Muscle of leg (tissue), 11 donors: ENCODE measurements around the gene EXT2. TPM values are rescaled to one million over a fixed set of nuclear protein-coding genes. Genes with fewer than 3 reads are reported as not detected.

Experiments
- DNase-seq: peaks from one replicate; pipeline ENCODE4 v3.0.0; 2013
- H3K27ac ChIP-seq: one replicate; pipeline ENCODE4 v1.5.1; 2013; ENCODE audit warnings: mild to moderate bottlenecking, low read length, control low read depth
- H3K27me3 ChIP-seq: one replicate; pipeline ENCODE4 v1.6.1; 2013; ENCODE audit warnings: low read length; ENCODE audit not compliant: control insufficient read depth, insufficient read depth
- H3K36me3 ChIP-seq: one replicate; pipeline ENCODE4 v1.6.1; 2013; ENCODE audit warnings: low read length; ENCODE audit not compliant: control insufficient read depth, insufficient read depth
- H3K4me1 ChIP-seq: one replicate; pipeline ENCODE4 v1.6.1; 2013; ENCODE audit warnings: low read length; ENCODE audit not compliant: control insufficient read depth, insufficient read depth
- H3K4me3 ChIP-seq: one replicate; pipeline ENCODE4 v1.5.1; 2013; ENCODE audit warnings: low read length, control low read depth
- H3K9me3 ChIP-seq: replicated peaks from 2 replicates; pipeline ENCODE4 v1.6.1; 2013; ENCODE audit warnings: low read depth, low read length; ENCODE audit not compliant: control insufficient read depth
- WGBS: methylation state at CpG from one replicate; pipeline ENCODE4 v1.1.5; 2013; ENCODE audit warnings: missing lambda C conversion rate; ENCODE audit not compliant: insufficient coverage; 5-methylcytosine and 5-hydroxymethylcytosine counted together
- polyA plus RNA-seq, 8 donors: library from polyadenylated mRNA; unstranded; fragments of 120-200 nt; gene quantifications; one replicate each; pipeline versions ENCODE4 v1.2.1 to v1.2.3, GENCODE V29; 2013; ENCODE audit warnings: inconsistent platforms in 1 of 8, low replicate concordance in 1 of 8; ENCODE audit not compliant: insufficient read length in 8 of 8, insufficient read depth in 1 of 8
- total RNA-seq: library from RNA; stranded (reverse); fragments of 120-200 nt; gene quantifications from one replicate; pipeline ENCODE4 v1.2.4, GENCODE V29; 2013

The EXT2 gene
- total and polyA plus RNA-seq, 9 donors = 44.3 to 66.8 (median 56.2) TPM

DNA sequence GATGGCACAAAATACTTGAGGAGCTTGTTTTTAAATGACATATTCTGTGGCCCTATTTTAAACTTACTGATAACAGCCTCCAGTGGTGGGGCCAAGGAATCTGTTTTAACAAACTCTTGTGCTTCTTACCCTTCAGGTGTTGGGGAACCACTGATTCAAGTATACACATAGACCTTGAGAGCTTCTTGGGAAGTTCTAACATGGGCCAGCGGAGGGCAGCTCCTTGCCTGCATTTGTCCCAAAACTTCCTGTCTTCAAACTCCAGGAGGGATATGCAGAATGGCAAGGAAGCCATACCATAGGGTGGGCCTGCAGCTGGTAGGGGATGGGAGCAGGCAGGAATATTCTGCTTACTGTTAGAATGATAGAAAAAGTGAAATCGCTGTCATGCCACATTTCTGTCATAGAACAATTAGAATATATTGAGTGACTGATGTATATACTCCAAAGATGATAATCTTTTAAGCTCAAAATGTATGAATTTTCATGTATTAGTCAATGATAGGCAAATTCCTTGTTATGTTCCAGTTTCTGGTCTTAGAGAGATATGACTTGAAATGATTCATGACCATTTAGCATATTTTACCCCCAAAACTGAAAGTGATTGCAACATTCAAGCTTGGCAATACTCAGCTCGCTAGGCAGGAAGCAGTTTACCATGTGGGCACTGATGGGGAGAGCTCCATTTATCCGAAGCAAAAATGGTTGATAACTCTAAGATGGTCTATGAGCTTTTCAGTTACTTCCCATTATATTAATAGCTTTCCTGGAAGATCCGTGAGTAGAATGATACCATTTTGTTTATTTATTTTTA is 9.2 kb downstream of the EXT2 start:
- peaks cover 6% of the 10 kb centered on the region for H3K4me1 ChIP-seq
- DNase-seq = no peak
- no peak overlapping the region for H3K27ac ChIP-seq
- WGBS = 80% methylated on average over 1 of the region's 5 CpGs
- H3K36me3 ChIP-seq = peaks cover 19% of the 10 kb centered on the region
- H3K4me3 ChIP-seq = no peak overlapping the region
- no peaks in the 10 kb centered on the region for H3K9me3 ChIP-seq
- no peaks in the 10 kb centered on the region for H3K27me3 ChIP-seq

DNA sequence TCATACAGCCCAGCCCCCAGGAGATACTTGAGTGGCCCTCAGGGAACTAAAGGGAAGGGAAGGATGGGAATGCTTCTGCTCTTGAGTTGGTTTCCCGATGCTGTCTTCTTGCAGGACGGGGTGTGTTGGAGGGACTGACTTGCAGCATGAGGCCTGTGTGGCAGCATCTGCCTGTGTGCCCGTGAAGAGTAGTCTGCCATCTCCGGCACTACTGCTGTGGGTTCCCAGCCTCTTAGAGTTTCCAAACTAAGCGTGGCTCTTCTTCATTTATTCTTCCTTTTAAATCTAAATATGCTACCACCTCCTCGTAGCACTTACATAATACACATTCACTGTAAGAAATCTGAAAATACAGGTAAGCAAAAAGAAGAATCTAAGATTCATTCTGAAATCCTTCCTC is 12.8 kb downstream of the EXT2 start:
- Histone ChIP-seq H3K4me3 (no peak overlapping the region), H3K27me3 (no peaks in the 10 kb centered on the region), H3K9me3 (no peaks in the 10 kb centered on the region), H3K27ac (no peak overlapping the region), H3K36me3 (peaks cover 19% of the 10 kb centered on the region), H3K4me1 (peaks cover 10% of the 10 kb centered on the region)
- no peak for DNase-seq
- 94% methylated on average over 4 of the region's 6 CpGs for WGBS

DNA sequence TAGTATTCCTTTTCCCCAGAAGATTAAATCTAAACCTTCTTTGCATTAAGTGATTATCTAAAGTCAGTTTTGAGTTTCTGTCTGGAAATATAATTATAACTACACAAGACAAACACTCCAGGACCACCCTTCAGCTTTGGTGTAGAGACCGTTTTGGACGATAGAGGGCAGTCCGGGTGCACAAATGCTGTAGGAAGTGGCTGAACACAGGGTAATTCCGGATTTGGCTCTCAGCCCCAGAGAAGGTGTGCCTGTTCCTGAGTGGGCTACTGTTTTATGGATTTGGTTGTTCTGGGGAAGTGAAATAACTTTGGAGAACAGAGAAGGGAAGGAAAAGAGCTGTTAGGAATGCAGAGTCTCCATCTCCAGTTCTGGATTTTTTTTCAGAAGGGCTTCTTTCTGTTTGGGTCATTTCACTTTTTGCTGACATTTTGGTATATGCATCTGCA is 14.8 kb downstream of the EXT2 start:
- WGBS = 17% methylated on average over 1 of the region's 4 CpGs
- Histone ChIP-seq H3K27me3 (no peaks in the 10 kb centered on the region), H3K4me3 (no peak overlapping the region), H3K36me3 (peaks cover 32% of the 10 kb centered on the region), H3K4me1 (peaks cover 10% of the 10 kb centered on the region), H3K9me3 (no peaks in the 10 kb centered on the region), H3K27ac (no peak overlapping the region)
- peak; percentile 77 for DNase-seq

DNA sequence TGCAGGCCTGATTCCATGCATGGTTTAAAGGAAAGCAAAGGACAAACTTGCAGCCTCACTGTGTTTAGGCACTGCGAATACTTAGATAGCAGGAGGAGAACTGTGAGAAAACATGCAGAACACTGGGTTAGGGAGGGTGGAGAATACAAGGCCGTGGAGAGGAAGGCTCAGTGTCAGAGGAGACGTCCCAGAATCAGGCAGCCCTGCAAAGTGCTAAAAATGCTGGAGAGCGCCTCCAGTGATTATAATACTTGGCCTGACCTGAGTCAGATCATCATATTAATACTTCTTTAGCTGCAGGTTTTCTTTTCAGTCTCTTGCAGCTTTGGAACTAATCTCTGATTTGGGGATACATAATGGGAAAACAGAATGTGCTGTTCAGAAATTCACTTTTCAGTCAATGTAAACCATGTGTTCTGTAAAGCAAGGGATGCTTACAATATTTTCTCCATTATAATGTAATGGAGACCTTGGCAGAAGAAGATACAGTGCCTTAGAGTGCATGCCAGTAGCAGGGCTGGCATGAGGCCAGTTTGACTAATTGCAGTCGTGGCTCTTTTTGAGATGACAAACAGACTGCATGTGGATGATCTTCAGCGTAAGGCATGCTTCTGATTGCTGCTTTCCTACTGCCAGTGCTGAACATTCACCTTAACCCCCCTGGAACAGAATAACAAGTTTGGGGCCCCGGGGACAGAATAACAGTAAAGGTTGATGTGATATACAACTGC is 16.8 kb downstream of the EXT2 start:
- WGBS = 14% methylated on average over 4 of the region's 7 CpGs
- Histone ChIP-seq H3K27ac (no peak overlapping the region), H3K4me1 (peaks cover 10% of the 10 kb centered on the region), H3K36me3 (peaks cover 37% of the 10 kb centered on the region), H3K4me3 (no peak overlapping the region), H3K27me3 (no peaks in the 10 kb centered on the region), H3K9me3 (no peaks in the 10 kb centered on the region)
- DNase-seq = peak; percentile 91

DNA sequence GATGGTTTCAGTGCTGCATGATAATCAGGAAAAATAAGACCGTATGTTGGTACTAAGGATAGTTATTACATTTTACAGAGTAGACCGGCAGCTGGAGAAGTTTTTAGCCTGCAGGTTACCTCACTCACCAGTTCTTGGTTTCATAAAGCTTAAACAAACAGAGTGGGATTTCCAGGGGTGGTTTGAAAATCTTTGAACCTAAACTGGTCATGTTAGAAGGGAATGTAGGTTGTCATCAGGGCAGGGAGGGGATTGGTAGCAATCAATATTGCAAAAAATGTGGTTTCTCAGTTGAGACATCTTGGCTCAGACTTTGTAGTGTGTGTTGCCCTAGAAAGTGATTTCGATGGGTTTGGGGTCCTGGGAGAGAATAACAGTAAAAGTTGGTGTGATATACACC is 17.5 kb downstream of the EXT2 start:
- peaks cover 10% of the 10 kb centered on the region for H3K4me1 ChIP-seq
- 56% methylated on average over 1 of the region's 3 CpGs for whole genome bisulfite sequencing

DNA sequence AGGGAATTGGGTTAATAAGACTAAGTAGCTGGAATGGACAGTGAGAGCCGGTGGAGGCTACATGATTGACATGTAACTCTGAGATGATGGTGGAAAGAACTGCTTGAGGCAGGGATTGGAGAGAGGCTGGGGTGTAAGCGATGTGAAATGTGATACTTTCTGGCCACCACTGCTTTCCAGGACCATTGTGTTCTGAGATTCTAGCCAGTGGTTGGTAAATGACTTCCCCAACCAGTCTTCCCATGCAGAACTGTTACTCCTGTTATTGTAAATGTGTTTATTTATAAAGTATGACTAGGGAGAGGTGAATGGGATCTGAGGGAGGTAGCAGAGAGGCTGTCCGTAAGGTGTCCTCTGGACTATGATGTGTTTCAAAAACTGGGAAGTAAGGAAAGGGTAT is 18.1 kb downstream of the EXT2 start:
- WGBS = 81% methylated on average over 2 of the region's 3 CpGs
- H3K36me3 ChIP-seq = peaks cover 29% of the 10 kb centered on the region
- H3K4me1 ChIP-seq = peaks cover 10% of the 10 kb centered on the region

More for the DNA sequence above, 17.5 kb downstream of the EXT2 start:
- DNase-seq = no peak
- Histone ChIP-seq H3K4me3 (no peak overlapping the region), H3K27ac (no peak overlapping the region), H3K36me3 (peaks cover 32% of the 10 kb centered on the region), H3K9me3 (no peaks in the 10 kb centered on the region), H3K27me3 (no peaks in the 10 kb centered on the region)

DNA sequence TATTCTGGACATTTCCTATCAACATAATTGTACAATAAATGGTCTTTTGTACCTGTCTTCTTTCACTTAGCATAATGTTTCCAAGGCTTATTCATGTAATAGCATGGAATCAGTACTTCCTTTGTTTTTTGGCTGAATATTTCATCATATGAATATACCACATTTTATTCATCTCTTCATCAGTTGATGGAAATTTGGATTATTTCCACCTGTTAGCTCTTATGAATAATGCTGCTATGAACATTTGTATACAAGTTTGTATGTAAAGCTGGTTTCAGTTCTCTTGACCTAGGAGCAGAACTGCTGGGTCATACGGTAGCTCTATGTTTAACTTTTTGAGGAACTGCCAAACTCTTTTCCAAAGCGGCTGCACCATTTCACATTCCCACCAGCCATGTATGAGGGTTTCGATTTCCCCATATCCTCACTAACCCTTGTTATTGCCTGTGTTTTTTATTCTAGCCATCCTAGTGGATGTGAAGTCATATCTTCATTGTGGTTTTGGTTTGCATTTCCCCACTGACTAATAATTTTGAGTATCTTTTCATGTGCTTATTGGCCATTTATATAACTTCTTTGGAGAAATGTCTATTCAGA is 20.9 kb downstream of the EXT2 start:
- Histone ChIP-seq H3K27me3 (no peaks in the 10 kb centered on the region), H3K4me1 (peaks cover 10% of the 10 kb centered on the region), H3K27ac (no peak overlapping the region), H3K36me3 (peaks cover 24% of the 10 kb centered on the region), H3K9me3 (no peaks in the 10 kb centered on the region), H3K4me3 (no peak overlapping the region)
- 80% methylated on average over 2 of the region's 3 CpGs for WGBS
- peak; percentile 43 for DNase-seq

More for the DNA sequence above, 18.1 kb downstream of the EXT2 start:
- no peaks in the 10 kb centered on the region for H3K9me3 ChIP-seq
- H3K27ac ChIP-seq = no peak overlapping the region
- no peaks in the 10 kb centered on the region for H3K27me3 ChIP-seq
- no peak overlapping the region for H3K4me3 ChIP-seq
- DNase-seq = no peak

DNA sequence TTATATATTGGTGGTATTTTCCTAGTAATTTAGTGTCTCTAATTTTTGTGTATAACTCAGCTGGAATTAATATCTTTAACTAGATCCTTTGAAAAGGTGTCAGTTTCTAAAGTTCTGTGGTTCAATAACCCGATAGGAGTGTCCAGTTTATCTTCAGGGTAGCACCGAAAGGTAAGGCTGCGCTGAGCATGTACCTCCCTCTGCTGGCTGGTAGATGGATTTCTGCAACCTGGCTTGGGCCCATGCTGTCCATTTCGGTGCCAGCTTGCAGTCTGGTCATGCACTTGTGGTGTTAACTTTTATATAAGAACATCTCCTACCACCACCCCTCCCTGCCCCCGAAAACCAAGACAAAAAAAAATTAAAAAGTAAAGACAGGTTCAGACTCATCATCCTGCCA is 24.7 kb downstream of the EXT2 start:
- Histone ChIP-seq H3K4me1 (no peaks in the 10 kb centered on the region), H3K36me3 (peaks cover 25% of the 10 kb centered on the region), H3K27me3 (no peaks in the 10 kb centered on the region), H3K27ac (no peak overlapping the region), H3K4me3 (no peak overlapping the region), H3K9me3 (no peaks in the 10 kb centered on the region)
- DNase-seq = no peak
- WGBS = 96% methylated on average over 3 of the region's 5 CpGs

DNA sequence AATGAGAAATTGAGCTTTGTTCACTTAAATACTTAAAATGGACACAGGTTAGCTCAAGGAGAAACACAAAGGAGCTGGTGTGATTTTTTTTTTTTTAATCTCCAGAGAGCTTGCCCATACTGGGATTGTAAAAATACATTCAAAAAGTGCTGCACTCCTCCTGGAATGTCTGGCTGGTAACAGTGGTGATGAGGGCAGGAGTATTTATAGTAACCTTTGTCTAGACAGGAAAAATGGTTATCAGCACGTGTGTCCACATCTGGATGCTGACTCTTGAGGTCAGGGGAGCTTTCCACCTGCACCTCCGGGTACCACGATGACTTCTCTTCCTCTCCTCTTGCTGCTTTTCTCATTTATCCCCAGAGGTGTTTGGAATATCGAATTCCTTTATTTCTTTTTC is 30.1 kb downstream of the EXT2 start:
- H3K27me3 ChIP-seq = no peaks in the 10 kb centered on the region
- H3K36me3 ChIP-seq = peaks cover 55% of the 10 kb centered on the region
- DNase-seq = no peak
- no peak overlapping the region for H3K27ac ChIP-seq
- H3K4me1 ChIP-seq = no peaks in the 10 kb centered on the region
- WGBS = no CpG with 5 or more reads among the region's 4 CpGs
- H3K4me3 ChIP-seq = no peak overlapping the region
- H3K9me3 ChIP-seq = no peaks in the 10 kb centered on the region

DNA sequence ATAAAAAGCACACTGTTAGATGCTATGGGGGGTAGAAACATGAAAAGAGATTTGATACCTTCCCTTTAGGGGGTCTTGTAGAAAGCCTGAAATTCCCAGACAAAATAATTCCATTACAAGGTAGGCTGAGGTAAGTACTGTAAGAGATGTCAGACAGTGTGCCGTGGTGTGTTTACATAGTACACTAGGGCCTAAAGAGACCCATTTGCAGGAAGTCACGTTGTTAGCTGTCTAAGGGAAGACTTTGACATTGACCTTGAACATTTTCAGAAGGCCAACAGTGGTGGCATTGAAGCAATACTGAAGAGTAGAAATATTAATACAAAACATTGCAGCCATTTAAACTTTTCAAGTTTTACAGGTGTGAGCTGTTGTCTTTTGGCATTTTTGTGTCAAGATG is 30.8 kb downstream of the EXT2 start:
- Histone ChIP-seq H3K27me3 (no peaks in the 10 kb centered on the region), H3K36me3 (peaks cover 60% of the 10 kb centered on the region), H3K4me3 (no peak overlapping the region), H3K9me3 (no peaks in the 10 kb centered on the region), H3K4me1 (no peaks in the 10 kb centered on the region), H3K27ac (no peak overlapping the region)
- WGBS = 62% methylated on average over 2 of the region's 2 CpGs
- DNase-seq = no peak
